ENCODE measurements around the gene TSPAN4. TPM values are rescaled to one million over a fixed set of nuclear protein-coding genes. Genes with fewer than 3 reads are reported as not detected.
A peak's percentile ranks its signal among the peaks of the same experiment; 100 is the strongest.

The TSPAN4 gene
- total RNA-seq, 2 donors from 2014 or later = 12.6 to 18.9 TPM

DNA sequence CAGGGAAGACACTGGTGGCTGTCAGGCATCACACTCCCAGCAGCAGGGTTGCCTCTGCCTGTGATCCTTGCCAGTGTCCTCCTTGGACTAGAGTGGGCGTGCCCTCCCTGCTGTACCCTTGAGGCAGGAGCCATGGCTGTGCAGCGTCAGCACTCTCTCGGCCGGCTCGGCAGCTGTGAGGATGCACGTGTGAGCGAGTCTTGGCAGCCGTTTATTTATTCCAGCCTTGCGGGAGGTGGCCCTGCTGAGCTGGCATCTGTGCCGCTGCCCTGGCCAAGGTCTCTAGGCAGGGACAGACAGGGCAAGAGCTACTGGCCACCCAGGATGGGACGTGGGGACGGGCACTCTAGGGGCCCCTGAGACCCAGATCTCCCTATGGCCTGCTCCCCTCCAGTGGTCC, 33.9 kb downstream of the TSPAN4 start:
- Mint-ChIP-seq H3K27ac (no peak overlapping the region), H3K36me3 (peaks cover 0 to 11% of the 10 kb centered on the region in 2 donors), H3K9me3 (no peaks in the 10 kb centered on the region)
- ATAC-seq = no peak
- no peak for DNase-seq (ENCODE audit: low spot score in 2 of 2)

DNA sequence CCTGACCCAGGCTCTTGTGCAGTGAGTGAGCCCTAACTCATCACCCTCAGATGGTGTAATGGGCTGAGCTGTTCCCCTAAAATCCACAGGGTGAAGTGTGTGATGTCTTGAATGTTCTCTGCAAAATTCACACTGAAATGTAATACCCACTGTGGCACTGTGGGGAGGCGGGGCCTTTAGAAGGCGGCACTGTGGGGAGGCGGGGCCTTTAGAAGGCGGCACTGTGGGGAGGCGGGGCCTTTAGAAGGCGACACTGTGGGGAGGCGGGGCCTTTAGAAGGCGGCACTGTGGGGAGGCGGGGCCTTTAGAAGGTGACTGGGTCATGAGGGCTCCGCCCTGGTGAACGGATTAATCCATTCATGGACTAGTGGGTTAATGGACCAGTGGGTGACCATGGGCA, 34.9 kb downstream of the TSPAN4 start:
- DNase-seq (ENCODE audit: low spot score in 2 of 2) = peak in 1 of 2 donors; percentile 28
- H3K9me3 Mint-ChIP-seq = no peaks in the 10 kb centered on the region
- peaks cover 0 to 11% of the 10 kb centered on the region in 2 donors for H3K36me3 Mint-ChIP-seq
- peak in 1 of 2 donors; percentile 68 for ATAC-seq
- H3K27ac Mint-ChIP-seq = no peak overlapping the region

DNA sequence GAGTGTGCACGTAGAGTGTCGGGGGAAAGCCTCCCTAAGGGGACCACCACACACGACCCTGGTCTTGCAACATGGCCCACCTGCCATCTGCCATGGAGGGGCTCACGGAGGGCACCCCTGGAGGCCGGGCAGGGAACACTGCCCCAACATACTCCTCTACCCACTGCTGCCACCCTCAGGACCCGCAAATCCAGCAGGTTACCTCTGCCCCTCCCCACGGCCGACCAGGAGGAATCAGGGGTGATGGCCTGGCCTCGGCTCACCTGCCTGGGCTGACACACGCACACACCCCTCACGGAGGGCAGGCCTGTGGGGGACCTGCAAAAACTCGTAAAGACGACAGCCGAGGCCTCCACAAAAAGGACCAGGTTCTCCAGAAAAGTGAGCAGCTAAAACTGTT, 37.8 kb downstream of the TSPAN4 start:
- Mint-ChIP-seq H3K9me3 (no peaks in the 10 kb centered on the region), H3K36me3 (peaks cover 0 to 11% of the 10 kb centered on the region in 2 donors), H3K27ac (peak overlapping the region in 1 of 2 donors; percentile 28)
- no peak for ATAC-seq
- no peak for DNase-seq (ENCODE audit: low spot score in 2 of 2)

DNA sequence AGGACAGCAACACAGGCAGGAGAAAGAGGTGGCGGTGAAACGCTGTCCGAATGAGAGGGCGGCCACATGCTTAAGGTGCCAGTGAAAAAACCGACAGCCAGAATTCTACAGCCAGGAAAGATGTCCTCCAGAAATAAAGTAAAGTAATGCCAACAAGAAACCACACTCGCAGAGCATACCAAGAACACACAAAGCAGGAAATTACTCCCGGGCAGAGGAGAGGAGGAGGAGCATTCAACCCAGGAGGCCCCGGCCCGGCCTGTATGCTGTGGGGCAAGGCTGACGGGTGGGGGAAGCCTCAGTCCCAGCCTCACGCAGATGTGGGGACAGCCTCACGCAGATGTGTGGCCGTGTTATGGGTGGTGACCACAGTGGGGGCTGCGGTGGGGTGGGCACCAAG, 39.9 kb downstream of the TSPAN4 start:
- peaks cover 6 to 8% of the 10 kb centered on the region in 2 donors for H3K36me3 Mint-ChIP-seq
- ATAC-seq (no peak), DNase-seq (ENCODE audit: low spot score in 2 of 2) (no peak)
- H3K27ac Mint-ChIP-seq = no peak overlapping the region
- H3K9me3 Mint-ChIP-seq = no peaks in the 10 kb centered on the region

DNA sequence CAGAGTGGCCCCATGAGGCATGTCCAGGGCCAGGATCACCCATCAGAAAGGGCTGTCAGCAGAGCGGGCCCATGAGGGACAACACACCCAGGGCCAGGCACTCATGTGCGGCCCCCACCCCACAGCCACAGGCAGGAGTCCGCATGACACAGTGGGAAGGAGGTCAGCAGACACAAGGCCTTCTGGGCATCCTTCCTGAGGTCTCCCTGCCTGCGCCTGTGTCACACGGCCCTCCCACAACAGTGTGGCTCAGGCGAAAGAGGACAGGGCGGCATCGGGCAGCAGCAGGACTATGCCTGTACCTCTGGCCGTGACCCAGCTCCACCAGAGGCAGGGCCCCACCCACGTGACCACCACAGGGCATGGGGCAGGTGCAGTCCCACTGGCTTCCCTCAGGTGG, 40.9 kb downstream of the TSPAN4 start:
- peaks cover 5 to 6% of the 10 kb centered on the region in 2 donors for H3K36me3 Mint-ChIP-seq
- DNase-seq (ENCODE audit: low spot score in 2 of 2) (no peak), ATAC-seq (no peak)
- no peaks in the 10 kb centered on the region for H3K9me3 Mint-ChIP-seq
- peak overlapping the region in 1 of 2 donors; percentile 9 for H3K27ac Mint-ChIP-seq

DNA sequence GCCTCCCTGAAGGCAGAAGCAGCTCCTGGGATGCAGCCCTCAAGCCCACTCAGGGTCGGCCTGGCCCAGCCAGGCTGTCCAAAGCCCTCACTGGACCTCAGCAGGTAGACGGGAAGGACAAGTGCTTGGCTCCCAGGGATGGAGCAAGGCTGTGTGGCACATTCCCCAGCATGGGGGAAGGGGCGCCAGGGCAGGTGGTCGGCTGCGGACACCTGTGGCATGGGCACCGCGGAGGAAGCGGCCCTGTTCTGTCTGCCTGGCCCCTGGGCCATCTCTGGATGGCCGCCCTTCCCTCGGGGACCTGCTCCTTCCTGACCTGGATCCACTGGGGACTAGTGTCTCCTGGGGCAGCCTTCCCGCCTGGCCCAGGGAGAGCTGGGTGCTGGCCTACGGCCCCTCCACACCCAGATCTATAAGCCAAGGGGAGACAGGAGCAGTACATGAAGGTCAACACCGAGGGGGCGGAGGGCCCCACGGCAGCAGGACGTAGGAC, 42.0 kb downstream of the TSPAN4 start:
- H3K36me3 Mint-ChIP-seq = peaks cover 0 to 6% of the 10 kb centered on the region in 2 donors
- peak overlapping the region in 1 of 2 donors; percentile 85 for H3K27ac Mint-ChIP-seq
- DNase-seq (ENCODE audit: low spot score in 2 of 2) (no peak), ATAC-seq (no peak)
- H3K9me3 Mint-ChIP-seq = no peaks in the 10 kb centered on the region

DNA sequence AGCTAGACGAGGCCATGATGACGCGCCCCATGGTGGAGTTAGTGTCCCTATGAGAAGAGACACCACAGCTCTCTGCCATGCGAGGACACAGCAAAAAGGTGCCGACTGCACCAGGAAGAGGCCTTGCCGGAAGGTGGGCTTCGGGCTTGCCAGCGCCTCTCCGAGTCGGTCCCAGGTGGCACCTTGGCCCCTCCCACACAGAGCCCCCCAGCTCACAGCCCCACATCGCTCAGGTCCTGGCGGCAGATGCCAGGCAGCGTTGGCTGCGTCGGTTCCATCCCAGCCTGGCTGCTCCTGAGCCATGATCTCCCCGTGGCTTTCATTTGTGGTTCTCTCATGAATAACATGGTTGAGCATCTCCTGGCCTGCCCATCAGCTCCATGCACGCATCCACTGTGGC, 43.9 kb downstream of the TSPAN4 start:
- no peak for ATAC-seq
- DNase-seq (ENCODE audit: low spot score in 2 of 2) = no peak
- Mint-ChIP-seq H3K27ac (no peak overlapping the region), H3K9me3 (no peaks in the 10 kb centered on the region), H3K36me3 (peaks cover 0 to 6% of the 10 kb centered on the region in 2 donors)

DNA sequence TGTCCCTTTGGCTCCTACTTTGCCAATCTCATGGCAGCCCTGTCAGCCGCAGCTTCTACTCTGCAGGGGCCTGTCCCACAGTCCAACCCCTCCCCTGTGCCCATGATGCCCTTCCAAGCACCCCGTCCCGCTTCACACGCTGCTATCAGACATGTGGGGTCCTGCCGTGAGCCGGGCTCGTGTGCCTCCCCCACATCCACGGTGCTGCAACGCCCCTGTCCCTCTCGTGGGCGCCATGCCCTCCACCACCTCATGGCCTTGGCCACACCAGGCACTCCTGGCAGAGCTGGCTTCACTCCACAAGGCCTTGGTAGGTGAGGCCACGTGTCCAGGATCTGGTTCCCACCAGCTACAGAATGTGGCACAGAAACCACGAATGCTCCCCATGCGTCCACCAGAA, 44.9 kb downstream of the TSPAN4 start:
- Mint-ChIP-seq H3K9me3 (no peaks in the 10 kb centered on the region), H3K27ac (no peak overlapping the region), H3K36me3 (peaks cover 0 to 6% of the 10 kb centered on the region in 2 donors)
- DNase-seq (ENCODE audit: low spot score in 2 of 2) = no peak
- ATAC-seq = no peak

DNA sequence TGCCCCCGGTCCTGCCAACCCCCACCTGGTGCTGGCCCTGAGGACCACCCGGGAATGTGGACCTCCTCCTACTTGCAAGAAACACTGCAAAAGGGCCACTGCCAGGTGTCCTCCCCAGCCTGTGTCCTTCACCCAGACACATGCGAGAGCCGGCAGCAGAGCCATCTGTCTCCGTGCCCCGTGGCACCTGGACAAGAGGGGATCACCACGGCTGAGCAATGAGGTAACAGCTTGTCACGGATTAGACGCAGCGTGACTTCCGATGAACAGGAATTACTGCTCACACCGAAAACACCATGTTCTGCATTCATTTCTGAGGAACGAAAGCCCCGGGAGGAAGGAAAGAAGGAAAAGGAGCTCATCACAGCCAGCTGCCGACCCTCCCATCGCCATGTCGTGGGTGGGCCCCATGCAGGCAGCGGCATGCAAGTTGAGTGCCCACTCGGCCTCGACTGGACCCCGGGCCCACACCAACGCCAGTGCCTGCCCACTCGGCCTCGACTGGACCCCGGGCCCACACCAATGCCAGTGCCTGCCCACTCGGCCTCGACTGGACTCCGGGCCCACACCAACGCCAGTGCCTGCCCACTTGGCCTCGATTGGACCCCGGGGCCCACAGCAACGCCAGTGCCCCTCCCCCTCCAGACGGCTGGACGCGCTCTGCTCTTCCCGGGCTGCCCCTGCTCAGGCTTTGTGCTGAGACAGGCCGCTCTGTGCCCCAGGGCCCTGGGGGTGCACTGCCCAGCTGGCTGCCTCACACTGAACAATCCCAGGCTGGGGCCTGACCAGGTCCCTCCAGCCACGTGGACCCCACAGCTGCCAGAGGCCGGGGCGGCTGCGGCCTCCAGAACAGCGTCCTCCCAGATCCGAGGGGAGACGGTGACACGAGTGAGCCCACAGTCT, 45.9 kb downstream of the TSPAN4 start:
- peak overlapping the region in 1 of 2 donors; percentile 36 for H3K27ac Mint-ChIP-seq
- peaks cover 0 to 6% of the 10 kb centered on the region in 2 donors for H3K36me3 Mint-ChIP-seq
- no peaks in the 10 kb centered on the region for H3K9me3 Mint-ChIP-seq
- ATAC-seq = no peak
- no peak for DNase-seq (ENCODE audit: low spot score in 2 of 2)

DNA sequence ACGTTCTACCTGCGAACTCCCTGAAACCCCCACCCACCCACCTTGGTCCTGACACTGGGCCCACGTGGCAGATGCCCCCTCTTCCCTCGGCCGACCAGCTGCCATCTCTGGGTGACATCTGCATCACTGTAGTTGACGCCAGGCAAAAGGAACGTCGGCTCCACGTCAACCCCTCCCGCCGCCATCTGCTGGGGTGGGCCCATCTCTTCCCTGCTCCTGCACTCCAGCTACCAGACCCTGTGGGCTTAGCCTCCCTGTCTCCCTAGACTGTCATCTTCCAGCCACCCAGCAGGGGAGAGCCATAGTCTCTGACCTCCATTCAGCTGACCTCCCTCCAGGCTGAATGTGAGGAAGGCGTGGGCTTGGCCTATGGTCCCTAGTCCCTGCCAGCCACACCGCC, 46.6 kb downstream of the TSPAN4 start:
- Mint-ChIP-seq H3K9me3 (no peaks in the 10 kb centered on the region), H3K27ac (no peak overlapping the region), H3K36me3 (peaks cover 0 to 6% of the 10 kb centered on the region in 2 donors)
- ATAC-seq (no peak), DNase-seq (ENCODE audit: low spot score in 2 of 2) (no peak)

DNA sequence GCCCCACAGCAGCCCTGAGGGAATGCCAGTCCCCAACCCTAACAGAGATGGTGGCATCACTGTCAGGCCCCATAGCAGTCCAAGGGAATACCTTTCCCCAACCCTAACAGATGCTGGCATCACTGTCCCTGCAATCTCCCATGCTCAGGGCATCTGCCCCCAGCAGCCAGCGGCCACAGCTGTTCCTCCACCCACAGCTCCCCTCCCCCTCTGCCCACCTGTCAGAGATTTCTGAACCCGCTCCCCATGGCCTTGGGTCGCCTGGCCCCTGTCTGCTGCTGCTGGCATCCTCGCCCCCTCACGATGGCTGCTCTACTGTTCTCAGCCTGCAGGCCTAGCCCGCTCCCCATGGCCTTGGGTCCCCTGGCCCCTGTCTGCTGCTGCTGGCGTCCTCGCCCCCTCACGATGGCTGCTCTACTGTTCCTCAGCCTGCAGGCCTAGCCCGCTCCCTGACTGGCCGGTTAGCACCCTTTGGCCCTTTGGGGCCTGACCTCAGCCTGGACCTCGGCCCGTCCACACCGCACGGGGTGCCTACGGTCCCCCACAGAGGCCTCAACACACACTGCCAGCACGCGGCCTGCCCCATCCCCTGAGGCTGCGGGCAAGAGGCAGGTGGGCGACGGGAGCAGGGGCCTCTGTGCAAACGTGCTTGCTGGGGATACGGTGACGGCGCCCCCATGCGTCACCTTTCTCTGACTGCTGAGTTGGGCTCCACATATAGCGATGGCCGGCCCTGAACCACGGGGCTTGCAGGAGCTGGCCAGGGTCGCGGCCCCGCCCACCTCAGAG, 47.2 kb downstream of the TSPAN4 start:
- peaks cover 0 to 6% of the 10 kb centered on the region in 2 donors for H3K36me3 Mint-ChIP-seq

DNA sequence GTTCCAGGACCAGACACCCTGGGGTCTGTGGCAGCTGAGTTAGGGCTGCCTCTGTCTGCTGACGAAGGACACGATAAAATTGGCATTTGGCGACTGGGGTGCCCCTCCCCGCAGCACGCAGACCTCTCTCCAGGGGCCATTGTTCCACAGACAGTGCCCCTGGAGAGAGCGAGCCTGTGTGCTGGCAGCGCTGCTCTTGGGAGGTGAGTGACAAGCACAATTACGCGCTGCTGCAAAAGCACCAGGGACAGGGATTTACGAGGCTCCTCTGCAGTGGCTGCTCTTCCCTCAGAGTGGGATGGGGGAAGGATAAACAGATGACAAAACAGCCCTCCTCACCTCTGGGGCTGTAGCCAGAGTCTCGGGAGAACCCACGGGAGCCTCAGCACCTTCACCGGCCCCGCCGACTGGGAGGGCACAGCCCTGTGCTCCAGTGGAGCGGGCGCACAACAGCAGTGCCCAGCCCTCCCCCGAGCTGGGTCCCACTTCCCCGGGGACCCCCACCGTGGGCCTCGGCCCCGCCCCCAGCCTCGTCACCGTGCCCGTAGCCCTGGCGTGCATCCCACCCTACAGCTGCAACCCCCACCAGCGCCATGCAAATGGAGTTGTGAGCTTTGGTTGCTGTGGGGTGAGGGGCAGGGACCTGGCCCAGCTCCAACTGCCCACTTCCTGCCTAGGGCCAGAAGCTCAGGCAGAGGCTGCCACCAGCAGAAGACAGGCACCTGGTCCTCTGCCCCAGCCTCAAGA, 48.3 kb downstream of the TSPAN4 start:
- Mint-ChIP-seq H3K27ac (no peak overlapping the region), H3K36me3 (peaks cover 0 to 6% of the 10 kb centered on the region in 2 donors), H3K9me3 (no peaks in the 10 kb centered on the region)
- DNase-seq (ENCODE audit: low spot score in 2 of 2) (no peak), ATAC-seq (no peak)

More for the DNA sequence above, 47.2 kb downstream of the TSPAN4 start:
- Mint-ChIP-seq H3K9me3 (no peaks in the 10 kb centered on the region), H3K27ac (peak overlapping the region in 1 of 2 donors; percentile 48)
- ATAC-seq (no peak), DNase-seq (ENCODE audit: low spot score in 2 of 2) (no peak)

DNA sequence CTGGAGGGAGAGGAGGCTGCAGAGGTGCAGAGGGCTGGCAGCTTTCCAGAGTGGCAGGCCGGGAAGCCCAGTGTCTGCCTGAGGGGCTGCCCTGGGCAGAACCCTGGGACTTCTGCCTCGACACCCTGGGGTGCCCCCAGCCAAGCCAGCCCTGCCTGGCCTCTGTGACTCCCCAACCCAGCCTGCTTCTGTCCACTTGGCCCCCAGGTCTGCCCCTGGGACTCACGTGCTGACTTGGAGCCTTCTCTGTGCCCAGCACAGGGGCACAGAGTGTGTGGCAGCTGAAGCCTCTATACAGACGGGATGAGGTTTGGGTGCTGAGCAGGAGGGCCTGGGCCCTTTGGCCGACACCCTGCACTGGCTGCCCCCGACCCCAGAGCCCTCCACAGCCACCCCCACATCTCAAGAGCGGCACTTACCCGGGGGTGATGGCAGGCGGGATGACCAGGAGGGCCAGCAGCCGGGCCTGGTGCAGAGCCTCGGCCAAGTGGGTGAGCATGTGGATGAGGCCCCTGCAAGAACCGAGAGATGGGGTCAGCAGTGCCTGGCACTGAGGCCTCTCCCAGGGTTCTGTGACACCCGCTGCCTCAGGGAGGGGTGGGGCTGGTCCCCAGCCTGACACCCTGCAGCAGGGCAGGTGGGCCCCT, 50.5 kb downstream of the TSPAN4 start:
- ATAC-seq (no peak), DNase-seq (ENCODE audit: low spot score in 2 of 2) (no peak)
- Mint-ChIP-seq H3K36me3 (no peaks in the 10 kb centered on the region), H3K9me3 (no peaks in the 10 kb centered on the region), H3K27ac (no peak overlapping the region)

DNA sequence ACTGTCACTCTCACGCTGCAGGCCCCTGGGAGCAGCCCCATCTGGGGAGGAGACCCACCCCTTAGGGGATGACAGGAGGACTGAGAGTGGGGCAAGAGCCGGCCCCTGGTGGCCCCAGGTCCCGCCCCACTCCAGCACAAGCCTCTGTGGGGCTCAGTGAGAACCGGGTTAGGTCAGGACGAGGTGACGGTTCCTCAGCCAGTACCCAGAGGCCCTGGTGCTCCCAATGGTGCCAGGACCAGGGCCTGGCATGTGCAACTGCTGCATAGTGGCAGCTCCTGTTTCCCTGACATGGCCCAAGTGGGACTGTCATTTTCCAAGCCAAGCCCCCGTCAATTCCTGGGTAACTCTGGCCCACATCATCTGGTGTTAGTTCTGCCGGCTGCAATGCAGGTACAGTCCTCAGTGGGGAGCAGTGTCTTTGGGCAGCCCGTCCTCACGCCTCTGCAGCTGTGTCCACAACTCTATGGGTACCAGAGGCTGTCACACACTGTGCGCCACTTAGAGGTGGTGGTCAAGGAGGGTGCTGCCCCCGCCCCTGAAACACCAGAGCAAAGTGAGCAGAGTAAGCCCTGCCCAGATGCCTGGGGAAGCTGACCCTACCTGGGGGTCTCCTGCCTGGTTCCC, 52.0 kb downstream of the TSPAN4 start:
- no peaks in the 10 kb centered on the region for H3K9me3 Mint-ChIP-seq
- H3K36me3 Mint-ChIP-seq = no peaks in the 10 kb centered on the region
- H3K27ac Mint-ChIP-seq = no peak overlapping the region
- ATAC-seq (peak in 1 of 2 donors; percentile 19), DNase-seq (ENCODE audit: low spot score in 2 of 2) (no peak)

DNA sequence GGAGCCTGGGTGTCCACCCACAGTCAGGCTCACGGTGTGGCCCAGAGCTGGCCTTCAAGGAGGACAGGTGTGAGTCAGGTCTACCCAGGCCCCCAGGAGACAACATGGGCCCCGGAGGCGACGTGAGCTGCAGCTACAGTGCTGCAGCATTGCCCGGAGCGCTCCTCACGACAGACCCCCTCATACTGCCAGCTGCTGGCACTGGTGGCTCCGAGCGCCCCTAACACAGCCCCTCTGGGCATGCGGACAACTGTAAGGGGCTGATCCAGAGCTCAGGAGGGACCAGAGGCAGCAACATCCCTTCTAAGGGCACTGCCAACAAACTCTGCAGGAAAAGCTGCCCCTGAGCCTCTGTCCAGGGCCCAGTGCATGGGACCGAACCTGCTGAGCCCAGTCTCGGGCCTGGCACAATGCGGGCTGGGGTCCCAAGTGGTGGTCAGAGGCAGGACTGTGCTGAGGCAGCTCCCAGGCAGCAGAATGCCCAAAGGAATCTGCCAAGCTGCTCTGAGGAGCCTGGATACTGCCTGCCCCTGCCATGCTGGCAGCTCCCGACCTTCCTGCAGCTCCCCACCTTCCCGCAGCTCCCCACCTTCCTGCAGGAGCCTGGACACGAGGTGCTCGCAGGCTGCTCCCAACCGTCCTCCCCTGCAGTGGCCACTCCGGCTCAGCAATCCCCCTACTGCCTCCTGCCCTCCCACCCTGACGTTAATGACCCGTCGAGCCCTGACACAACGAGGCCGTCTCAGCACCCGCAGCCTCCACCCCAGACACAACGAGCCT, 52.9 kb downstream of the TSPAN4 start:
- Mint-ChIP-seq H3K9me3 (no peaks in the 10 kb centered on the region), H3K36me3 (no peaks in the 10 kb centered on the region)
- no peak for ATAC-seq

More for the DNA sequence above, 52.9 kb downstream of the TSPAN4 start:
- no peak for DNase-seq (ENCODE audit: low spot score in 2 of 2)
- H3K27ac Mint-ChIP-seq = no peak overlapping the region
